Measurements from ENCODE around the gene CABP2.

- TF ChIP-seq POLR2A (IDR thresholded peaks at IDR 0.05; ENCODE audit: low read length) (no peak), GATA1 (IDR thresholded peaks at IDR 0.05; ENCODE audit: low read depth, low read length) (no peak)
Measured at GRCh38 chr11:67543585-67543984, 20.3 kb upstream of the CABP2 start.
